Measurements from ENCODE around the gene FBXW4.

DNA sequence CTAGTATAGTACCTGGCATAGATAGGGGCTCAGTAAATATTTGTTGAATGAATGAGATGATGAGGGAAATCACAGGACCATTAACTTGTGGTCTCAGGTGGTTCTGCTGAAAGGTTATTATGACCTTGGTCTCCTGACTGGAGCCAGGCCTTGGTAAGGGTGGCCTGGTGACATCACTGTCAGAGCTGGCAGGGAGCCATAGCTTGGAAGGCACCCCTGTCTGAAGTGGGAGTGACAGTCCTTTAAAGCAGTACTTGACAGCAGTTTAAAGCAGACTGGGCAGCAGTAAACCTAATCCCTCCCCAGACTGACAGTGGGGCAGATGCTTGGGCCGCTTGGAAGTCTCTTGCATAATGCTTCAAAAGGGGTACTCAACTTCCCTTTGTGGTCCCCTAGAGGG lies 93.4 kb downstream of the FBXW4 start:
- TF ChIP-seq, protein P1, sequence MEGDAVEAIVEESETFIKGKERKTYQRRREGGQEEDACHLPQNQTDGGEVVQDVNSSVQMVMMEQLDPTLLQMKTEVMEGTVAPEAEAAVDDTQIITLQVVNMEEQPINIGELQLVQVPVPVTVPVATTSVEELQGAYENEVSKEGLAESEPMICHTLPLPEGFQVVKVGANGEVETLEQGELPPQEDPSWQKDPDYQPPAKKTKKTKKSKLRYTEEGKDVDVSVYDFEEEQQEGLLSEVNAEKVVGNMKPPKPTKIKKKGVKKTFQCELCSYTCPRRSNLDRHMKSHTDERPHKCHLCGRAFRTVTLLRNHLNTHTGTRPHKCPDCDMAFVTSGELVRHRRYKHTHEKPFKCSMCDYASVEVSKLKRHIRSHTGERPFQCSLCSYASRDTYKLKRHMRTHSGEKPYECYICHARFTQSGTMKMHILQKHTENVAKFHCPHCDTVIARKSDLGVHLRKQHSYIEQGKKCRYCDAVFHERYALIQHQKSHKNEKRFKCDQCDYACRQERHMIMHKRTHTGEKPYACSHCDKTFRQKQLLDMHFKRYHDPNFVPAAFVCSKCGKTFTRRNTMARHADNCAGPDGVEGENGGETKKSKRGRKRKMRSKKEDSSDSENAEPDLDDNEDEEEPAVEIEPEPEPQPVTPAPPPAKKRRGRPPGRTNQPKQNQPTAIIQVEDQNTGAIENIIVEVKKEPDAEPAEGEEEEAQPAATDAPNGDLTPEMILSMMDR (IDR thresholded peaks at IDR 0.05; ENCODE audit: poor library complexity), result no peak
- TF ChIP-seq EZH2 (IDR thresholded peaks at IDR 0.05; ENCODE audit: borderline replicate concordance), result no peak

Data from hepatocyte (in vitro differentiated cells).